ENCODE data around the gene TGFB1I1. TPM values are rescaled to one million over a fixed set of nuclear protein-coding genes. Genes with fewer than 3 reads are reported as not detected.

The TGFB1I1 gene
- total and polyA plus RNA-seq, 2 of the 13 experiments (the other 11 are each of a cell fraction or from before 2014, with no cell fraction given), result 0.80 to 2.9 TPM

DNA sequence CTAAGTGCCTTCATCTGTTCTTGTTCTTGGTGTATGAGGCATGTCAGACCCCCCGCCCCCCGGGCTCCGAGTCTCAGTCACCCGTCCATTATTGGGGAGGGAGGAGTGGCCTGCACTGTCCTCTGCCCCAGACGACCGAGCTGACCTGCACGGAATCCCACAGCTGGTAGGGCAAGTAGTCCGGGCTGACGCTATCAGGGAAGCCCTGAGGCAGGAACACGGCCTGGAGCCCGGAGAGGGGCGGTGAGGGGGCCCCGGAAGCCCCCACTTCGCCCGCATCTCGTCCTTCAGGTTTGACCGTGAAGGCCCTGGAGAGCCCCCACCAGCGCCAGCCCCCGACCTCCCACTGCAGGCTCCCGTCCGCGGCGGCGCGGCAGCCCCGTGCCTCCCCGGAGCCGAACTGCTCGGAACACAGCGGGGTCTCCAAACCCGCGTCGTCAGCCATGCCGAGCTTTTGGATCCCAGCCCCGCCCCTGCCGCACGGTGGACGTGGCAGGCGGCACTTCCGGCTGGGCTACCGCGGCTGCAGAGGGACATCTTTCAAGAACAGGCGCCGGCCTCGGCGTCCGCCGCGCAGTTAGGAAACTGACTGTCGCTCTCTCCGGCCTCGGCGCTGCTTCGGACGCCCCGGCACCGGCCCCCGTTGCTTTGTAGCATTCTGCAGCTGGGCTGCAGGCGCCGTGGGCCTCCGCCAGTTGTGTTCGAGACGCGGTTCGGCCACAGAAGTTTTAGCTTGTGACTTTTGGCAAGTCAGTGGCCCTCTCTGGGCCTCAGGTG, 36.2 kb downstream of the TGFB1I1 start, which contains the start of gene RUSF1 (continued):
- peak; percentile 99 for TF ChIP-seq YEATS4 (CRISPR knock-in tag; IDR thresholded peaks at IDR 0.05; ENCODE audit: borderline replicate concordance)
- peak; percentile 62; the same call in 1 of the 2 replicates for TF ChIP-seq PAWR (CRISPR knock-in tag; IDR thresholded peaks at IDR 0.05; ENCODE audit: borderline replicate concordance)
- no peak for TF ChIP-seq RFX1 (IDR thresholded peaks at IDR 0.05)
- peak; percentile 71 for TF ChIP-seq ARNTL (CRISPR knock-in tag; IDR thresholded peaks at IDR 0.05)
- peak; percentile 81; the same call in 1 of the 2 replicates for TF ChIP-seq ZNF232 (CRISPR knock-in tag; IDR thresholded peaks at IDR 0.05; ENCODE audit: borderline replicate concordance)
- TF ChIP-seq NFIB (CRISPR knock-in tag; IDR thresholded peaks at IDR 0.05; ENCODE audit: borderline replicate concordance), result 0 out of 2 replicates have a peak, but pooled peaks have one; percentile 72
- TF ChIP-seq, protein P1, sequence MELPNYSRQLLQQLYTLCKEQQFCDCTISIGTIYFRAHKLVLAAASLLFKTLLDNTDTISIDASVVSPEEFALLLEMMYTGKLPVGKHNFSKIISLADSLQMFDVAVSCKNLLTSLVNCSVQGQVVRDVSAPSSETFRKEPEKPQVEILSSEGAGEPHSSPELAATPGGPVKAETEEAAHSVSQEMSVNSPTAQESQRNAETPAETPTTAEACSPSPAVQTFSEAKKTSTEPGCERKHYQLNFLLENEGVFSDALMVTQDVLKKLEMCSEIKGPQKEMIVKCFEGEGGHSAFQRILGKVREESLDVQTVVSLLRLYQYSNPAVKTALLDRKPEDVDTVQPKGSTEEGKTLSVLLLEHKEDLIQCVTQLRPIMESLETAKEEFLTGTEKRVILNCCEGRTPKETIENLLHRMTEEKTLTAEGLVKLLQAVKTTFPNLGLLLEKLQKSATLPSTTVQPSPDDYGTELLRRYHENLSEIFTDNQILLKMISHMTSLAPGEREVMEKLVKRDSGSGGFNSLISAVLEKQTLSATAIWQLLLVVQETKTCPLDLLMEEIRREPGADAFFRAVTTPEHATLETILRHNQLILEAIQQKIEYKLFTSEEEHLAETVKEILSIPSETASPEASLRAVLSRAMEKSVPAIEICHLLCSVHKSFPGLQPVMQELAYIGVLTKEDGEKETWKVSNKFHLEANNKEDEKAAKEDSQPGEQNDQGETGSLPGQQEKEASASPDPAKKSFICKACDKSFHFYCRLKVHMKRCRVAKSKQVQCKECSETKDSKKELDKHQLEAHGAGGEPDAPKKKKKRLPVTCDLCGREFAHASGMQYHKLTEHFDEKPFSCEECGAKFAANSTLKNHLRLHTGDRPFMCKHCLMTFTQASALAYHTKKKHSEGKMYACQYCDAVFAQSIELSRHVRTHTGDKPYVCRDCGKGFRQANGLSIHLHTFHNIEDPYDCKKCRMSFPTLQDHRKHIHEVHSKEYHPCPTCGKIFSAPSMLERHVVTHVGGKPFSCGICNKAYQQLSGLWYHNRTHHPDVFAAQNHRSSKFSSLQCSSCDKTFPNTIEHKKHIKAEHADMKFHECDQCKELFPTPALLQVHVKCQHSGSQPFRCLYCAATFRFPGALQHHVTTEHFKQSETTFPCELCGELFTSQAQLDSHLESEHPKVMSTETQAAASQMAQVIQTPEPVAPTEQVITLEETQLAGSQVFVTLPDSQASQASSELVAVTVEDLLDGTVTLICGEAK (IDR thresholded peaks at IDR 0.05), result no peak
- TF ChIP-seq, protein P1 (CRISPR knock-in tag; IDR thresholded peaks at IDR 0.05), result peak; percentile 93; the same call in 1 of the 2 replicates
- no peak for TF ChIP-seq ZNF10 (CRISPR knock-in tag; IDR thresholded peaks at IDR 0.05; ENCODE audit: borderline replicate concordance, low read depth)
- TF ChIP-seq SRSF4 (IDR thresholded peaks at IDR 0.05; ENCODE audit: low read depth, low read length, poor library complexity, severe bottlenecking), result peak; percentile 77
- TF ChIP-seq, protein P2, sequence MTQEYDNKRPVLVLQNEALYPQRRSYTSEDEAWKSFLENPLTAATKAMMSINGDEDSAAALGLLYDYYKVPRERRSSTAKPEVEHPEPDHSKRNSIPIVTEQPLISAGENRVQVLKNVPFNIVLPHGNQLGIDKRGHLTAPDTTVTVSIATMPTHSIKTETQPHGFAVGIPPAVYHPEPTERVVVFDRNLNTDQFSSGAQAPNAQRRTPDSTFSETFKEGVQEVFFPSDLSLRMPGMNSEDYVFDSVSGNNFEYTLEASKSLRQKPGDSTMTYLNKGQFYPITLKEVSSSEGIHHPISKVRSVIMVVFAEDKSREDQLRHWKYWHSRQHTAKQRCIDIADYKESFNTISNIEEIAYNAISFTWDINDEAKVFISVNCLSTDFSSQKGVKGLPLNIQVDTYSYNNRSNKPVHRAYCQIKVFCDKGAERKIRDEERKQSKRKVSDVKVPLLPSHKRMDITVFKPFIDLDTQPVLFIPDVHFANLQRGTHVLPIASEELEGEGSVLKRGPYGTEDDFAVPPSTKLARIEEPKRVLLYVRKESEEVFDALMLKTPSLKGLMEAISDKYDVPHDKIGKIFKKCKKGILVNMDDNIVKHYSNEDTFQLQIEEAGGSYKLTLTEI (CRISPR knock-in tag; conservative IDR thresholded peaks at IDR 0.05), result no peak
- TF ChIP-seq SUZ12 (IDR thresholded peaks at IDR 0.05; ENCODE audit: low read depth, low read length), result no peak
- peak; percentile 64; the same call in 1 of the 2 replicates for TF ChIP-seq ZNF234 (CRISPR knock-in tag; conservative IDR thresholded peaks at IDR 0.05)
- TF ChIP-seq ZNF468 (CRISPR knock-in tag; IDR thresholded peaks at IDR 0.05), result no peak
- peak; percentile 31; the same call in 1 of the 2 replicates for TF ChIP-seq ARHGAP35 (CRISPR knock-in tag; IDR thresholded peaks at IDR 0.05; ENCODE audit: borderline replicate concordance)
- peak; percentile 50; the same call in 1 of the 2 replicates for TF ChIP-seq ZNF264 (CRISPR knock-in tag; IDR thresholded peaks at IDR 0.05)
